K562 (cell line): ENCODE data around the gene UNC119. TPM values are rescaled to one million over a fixed set of nuclear protein-coding genes. Genes with fewer than 3 reads are reported as not detected.

Source experiments
- ATAC-seq: fragments of 200-7000 bp; cut with Tn5 transposase; 3 replicates; pipeline ENCODE4 v1.9.1; 2020; ENCODE audit warnings: moderate library complexity
- BruUV-seq: library from RNA; stranded (reverse); fragments of 400-500 nt; replicated peaks from 2 replicates; lab custom pipeline; 2021; lab: Mats Ljungman, UMichigan
- CTCF ChIA-PET: fragments of 300-600 bp; formaldehyde crosslinking; extraction: SDS; loops from one replicate; lab custom pipeline; 2021; ENCODE audit warnings: low intra/inter-chr PET ratio; lab: Yijun Ruan, JAX
- POLR2A ChIA-PET: fragments of 300-600, 350-650 bp; sonication (Branson Sonifier 250); formaldehyde crosslinking; extraction: SDS; loops from one replicate; lab custom pipeline; 2021; ENCODE audit warnings: antibody characterized with exemption, inconsistent platforms; lab: Yijun Ruan, JAX
- DNase-seq, 4 experiments: peaks; one replicate each; pipeline versions ENCODE4 v3.0.0 to v3.0.0-alpha.2; 2011 to 2018; ENCODE audit warnings: low spot score in 3 of 4, mixed read lengths in 3 of 4; ENCODE audit errors: extremely low read depth in 1 of 4
- FAIRE-seq: peaks from 2 replicates; lab custom pipeline; 2011; peaks lifted over from hg19 to GRCh38; lab: Jason Lieb, UNC
- H2AFZ ChIP-seq: 2 replicates; pipeline ENCODE4 v1.6.0; 2011; ENCODE audit warnings: low read depth, low read length, control low read depth, inconsistent platforms
- H3K27ac ChIP-seq: fragments of 200-600 bp; 3 replicates; pipeline ENCODE4 v1.8.0; 2011; ENCODE audit warnings: low read depth, mild to moderate bottlenecking, control low read depth, inconsistent platforms, low read length, moderate library complexity, mixed read lengths; ENCODE audit errors: extremely low read depth
- H3K27me3 ChIP-seq, 2 experiments: fragments of 300-600 bp in 1 of 2; 2 replicates in 1 of 2; 3 replicates in 1 of 2; pipeline versions ENCODE4 v1.6.0 to v1.8.0; 2011; ENCODE audit warnings: inconsistent platforms in 2 of 2, low read length in 2 of 2, mild to moderate bottlenecking in 1 of 2, mixed read lengths in 1 of 2, moderate library complexity in 1 of 2; ENCODE audit not compliant: control insufficient read depth in 2 of 2, insufficient read depth in 2 of 2
- H3K36me3 ChIP-seq: fragments of 300-600 bp; 3 replicates; pipeline ENCODE4 v1.8.0; 2011; ENCODE audit warnings: mild to moderate bottlenecking, low read length, inconsistent platforms; ENCODE audit not compliant: control insufficient read depth, insufficient read depth
- H3K4me1 ChIP-seq, 2 experiments: fragments of 200-600 bp in 1 of 2; replicated peaks in 1 of 2; 2 replicates in 1 of 2; 3 replicates in 1 of 2; pipeline versions ENCODE4 v1.5.1 to v1.8.0; 2011; ENCODE audit warnings: inconsistent platforms in 2 of 2, low read length in 2 of 2, mild to moderate bottlenecking in 1 of 2, mixed read lengths in 1 of 2, moderate library complexity in 1 of 2; ENCODE audit not compliant: control insufficient read depth in 2 of 2, insufficient read depth in 2 of 2
- H3K4me2 ChIP-seq: 2 replicates; pipeline ENCODE4 v1.6.1; 2011; ENCODE audit warnings: low read length, control low read depth, inconsistent platforms, mixed read lengths; ENCODE audit not compliant: insufficient read depth
- H3K4me3 ChIP-seq: fragments of 200-600 bp; sonication (generic), shearing (Covaris generic); 2 replicates; pipeline ENCODE4 v1.5.1; 2016; ENCODE audit warnings: control low read depth, inconsistent platforms
- H3K79me2 ChIP-seq: fragments of 200-600 bp; 3 replicates; pipeline ENCODE4 v1.8.0; 2011; ENCODE audit warnings: low read length, inconsistent platforms; ENCODE audit not compliant: control insufficient read depth, insufficient read depth
- H3K9ac ChIP-seq, 2 experiments: 2 replicates each; pipeline versions ENCODE4 v1.6.0 to v1.6.1; 2011; ENCODE audit warnings: low read depth in 2 of 2, low read length in 2 of 2, control low read depth in 1 of 2, inconsistent platforms in 1 of 2, mild to moderate bottlenecking in 1 of 2, mixed read lengths in 1 of 2; ENCODE audit not compliant: insufficient read depth in 1 of 2
- H3K9me1 ChIP-seq: one replicate; pipeline ENCODE4 v1.6.0; 2011; ENCODE audit warnings: inconsistent platforms, mild to moderate bottlenecking, low read length, moderate library complexity; ENCODE audit not compliant: control insufficient read depth, insufficient read depth
- H3K9me3 ChIP-seq: replicated peaks from 2 replicates; pipeline ENCODE4 v1.5.1; 2011; ENCODE audit warnings: low read depth, low read length, inconsistent platforms; ENCODE audit not compliant: control insufficient read depth, insufficient read depth
- H4K20me1 ChIP-seq: replicated peaks from 2 replicates; pipeline ENCODE4 v1.6.1; 2011; ENCODE audit warnings: low read length, inconsistent platforms, mixed read lengths; ENCODE audit not compliant: control insufficient read depth, insufficient read depth
- BACH1 ChIP-seq: fragments of 200-800 bp; sonication (Bioruptor generic); IDR thresholded peaks from 2 replicates; pipeline ENCODE4 v1.6.1; 2016; ENCODE audit warnings: missing genetic modification characterization, missing compliant biosample characterization
- HLTF ChIP-seq: fragments of 450-650 bp; IDR thresholded peaks from 2 replicates; pipeline ENCODE4 v1.6.1; 2016
- ILK ChIP-seq: fragments of 450-650 bp; IDR thresholded peaks from 2 replicates; pipeline ENCODE4 v1.6.1; 2016; ENCODE audit warnings: missing genetic modification characterization, low read depth, mild to moderate bottlenecking, missing compliant biosample characterization, moderate library complexity, borderline replicate concordance
- MCM3 ChIP-seq: fragments of 450-650 bp; IDR thresholded peaks from 2 replicates; pipeline ENCODE4 v1.6.1; 2016
- PREB ChIP-seq: sonication (generic); formaldehyde crosslinking; IDR thresholded peaks from 2 replicates; pipeline ENCODE4 v1.8.1; 2023; ENCODE audit warnings: mild to moderate bottlenecking, missing genetic modification reagents
- SIRT6 ChIP-seq: IDR thresholded peaks from one replicate; pipeline ENCODE4 v1.6.1; 2012; ENCODE audit warnings: low read depth, mild to moderate bottlenecking, control low read depth, inconsistent platforms, low read length, moderate library complexity
- ZNF232 ChIP-seq: sonication (generic); formaldehyde crosslinking; IDR thresholded peaks from 2 replicates; pipeline ENCODE4 v1.8.0; 2022; ENCODE audit warnings: mild to moderate bottlenecking, missing genetic modification reagents
- ZNF668 ChIP-seq: fragments of 250-450 bp; sonication (Bioruptor Pico); IDR thresholded peaks from 2 replicates; pipeline ENCODE4 v1.8.0; 2022; ENCODE audit warnings: mild to moderate bottlenecking, inconsistent platforms
- ZNF696 ChIP-seq: fragments of 250-450 bp; sonication (Bioruptor Pico); conservative IDR thresholded peaks from 2 replicates; pipeline ENCODE4 v1.4.0; 2020; ENCODE audit warnings: mild to moderate bottlenecking, moderate library complexity
- in situ Hi-C: fragments of 300-500 bp; cut with MboI; formaldehyde crosslinking; loops from 4 replicates; pipeline ENCODE4 v1.15.0; 2018; ENCODE audit warnings: inconsistent platforms, mixed read lengths
- intact Hi-C: fragments of 100-400 bp; cut with micrococcal nuclease; formaldehyde crosslinking; loops from 2 replicates; pipeline ENCODE4 v1.14.2; 2022
- polyA plus RNA-seq, 8 experiments: library from polyadenylated mRNA; depleted of rRNA in 4 of 8; stranded (reverse) in 5 of 8; unstranded in 3 of 8; fragments of >200 nt; fragmentation: Nextera tagmentation in 2 of 8; fragmentation: Illumina TruSeq in 1 of 8; extraction: Ambion mirVana in 2 of 8; extraction: Trizol in 1 of 8; gene quantifications; 2 replicates each; pipeline versions ENCODE4 v1.2.1 to v1.2.3, GENCODE V29; 2011 to 2014; ENCODE audit warnings: inconsistent platforms in 1 of 8, missing spikeins in 1 of 8
- total RNA-seq, 7 experiments: library from RNA; depleted of rRNA in 6 of 7; stranded (reverse); fragments of >200 nt in 6 of 7; fragmentation: Illumina TruSeq in 2 of 7; extraction: Trizol in 2 of 7; gene quantifications; 2 replicates each; pipeline versions ENCODE4 v1.2.1 to v1.2.3, GENCODE V29; 2011 to 2021; ENCODE audit warnings: low replicate concordance in 1 of 7
- TF ChIP-seq, protein P1 (sequence below), 2 experiments: IDR thresholded peaks; 2 replicates each; pipeline ENCODE4 v1.6.1; 2011; ENCODE audit warnings: borderline replicate concordance in 1 of 2, control low read depth in 1 of 2, low read depth in 1 of 2, low read length in 1 of 2, mild to moderate bottlenecking in 1 of 2, mixed read lengths in 1 of 2, moderate library complexity in 1 of 2; ENCODE audit not compliant: insufficient read depth in 1 of 2, insufficient read length in 1 of 2, poor library complexity in 1 of 2, severe bottlenecking in 1 of 2; ENCODE audit errors: extremely low read depth in 1 of 2
- TF ChIP-seq, protein P2 (sequence below), 3 experiments: fragments of 200-800 bp in 1 of 3; fragments of 250-450 bp in 1 of 3; fragments of 450-650 bp in 1 of 3; sonication (Bioruptor Pico) in 1 of 3; sonication (Bioruptor generic) in 1 of 3; formaldehyde crosslinking in 1 of 3; IDR thresholded peaks; 2 replicates each; pipeline versions ENCODE4 v1.6.1 to v1.8.0; 2016 to 2022; ENCODE audit warnings: mild to moderate bottlenecking in 2 of 3, missing genetic modification characterization in 2 of 3, missing compliant biosample characterization in 1 of 3, moderate library complexity in 1 of 3
- TF ChIP-seq, protein P3 (sequence below): sonication (generic); formaldehyde crosslinking; IDR thresholded peaks from 2 replicates; pipeline ENCODE4 v1.8.1; 2023; ENCODE audit warnings: mild to moderate bottlenecking, missing genetic modification reagents

UNC119 gene
- total and polyA plus RNA-seq, 9 of the 15 experiments (the other 6 are each of a cell fraction or from before 2014, with no cell fraction given) = 0.37 to 47.7 (median 16.3) TPM

GRCh38 chr17:28573040-28573380, 20.6 kb upstream of the UNC119 start:
- CTCF ChIA-PET = no interaction called here

More at GRCh38 chr17:28573040-28573380, 20.6 kb upstream of the UNC119 start:
- intact Hi-C loops = no loop called here
- Histone ChIP-seq H3K4me3 (no peak overlapping the region), H3K79me2 (peaks cover 60% of the 10 kb centered on the region), H3K9me1 (peaks cover 18% of the 10 kb centered on the region), H3K4me1 (peaks cover 35 to 40% of the 10 kb centered on the region in 2 experiments), H4K20me1 (0 out of 2 replicates have a peak, but pooled peaks cover 10% of the 10 kb centered on the region), H3K4me2 (no peak overlapping the region), H3K9ac (no peak overlapping the region; a peak in 1 of 4 replicates), H3K27me3 (no peaks in the 10 kb centered on the region), H2AFZ (no peak overlapping the region), H3K27ac (no peak overlapping the region; the same call in 2 of the 3 replicates), H3K9me3 (no peaks in the 10 kb centered on the region), H3K36me3 (peaks cover 52% of the 10 kb centered on the region)
- in situ Hi-C loops = no loop called here
- no peak for ATAC-seq
- no peak for TF ChIP-seq BACH1 (tag)
- TF ChIP-seq ILK (tag) = no peak
- TF ChIP-seq ZNF696 (CRISPR knock-in tag) = no peak
- no peak for TF ChIP-seq SIRT6
- TF ChIP-seq HLTF = no peak
- TF ChIP-seq, protein P1, sequence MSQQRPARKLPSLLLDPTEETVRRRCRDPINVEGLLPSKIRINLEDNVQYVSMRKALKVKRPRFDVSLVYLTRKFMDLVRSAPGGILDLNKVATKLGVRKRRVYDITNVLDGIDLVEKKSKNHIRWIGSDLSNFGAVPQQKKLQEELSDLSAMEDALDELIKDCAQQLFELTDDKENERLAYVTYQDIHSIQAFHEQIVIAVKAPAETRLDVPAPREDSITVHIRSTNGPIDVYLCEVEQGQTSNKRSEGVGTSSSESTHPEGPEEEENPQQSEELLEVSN (IDR thresholded peaks at IDR 0.05; ENCODE audit: borderline replicate concordance in 1 of 2, extremely low read depth in 1 of 2, insufficient read depth in 1 of 2, insufficient read length in 1 of 2, low read depth in 1 of 2, low read length in 1 of 2, poor library complexity in 1 of 2, severe bottlenecking in 1 of 2) = no peak
- TF ChIP-seq, protein P2, sequence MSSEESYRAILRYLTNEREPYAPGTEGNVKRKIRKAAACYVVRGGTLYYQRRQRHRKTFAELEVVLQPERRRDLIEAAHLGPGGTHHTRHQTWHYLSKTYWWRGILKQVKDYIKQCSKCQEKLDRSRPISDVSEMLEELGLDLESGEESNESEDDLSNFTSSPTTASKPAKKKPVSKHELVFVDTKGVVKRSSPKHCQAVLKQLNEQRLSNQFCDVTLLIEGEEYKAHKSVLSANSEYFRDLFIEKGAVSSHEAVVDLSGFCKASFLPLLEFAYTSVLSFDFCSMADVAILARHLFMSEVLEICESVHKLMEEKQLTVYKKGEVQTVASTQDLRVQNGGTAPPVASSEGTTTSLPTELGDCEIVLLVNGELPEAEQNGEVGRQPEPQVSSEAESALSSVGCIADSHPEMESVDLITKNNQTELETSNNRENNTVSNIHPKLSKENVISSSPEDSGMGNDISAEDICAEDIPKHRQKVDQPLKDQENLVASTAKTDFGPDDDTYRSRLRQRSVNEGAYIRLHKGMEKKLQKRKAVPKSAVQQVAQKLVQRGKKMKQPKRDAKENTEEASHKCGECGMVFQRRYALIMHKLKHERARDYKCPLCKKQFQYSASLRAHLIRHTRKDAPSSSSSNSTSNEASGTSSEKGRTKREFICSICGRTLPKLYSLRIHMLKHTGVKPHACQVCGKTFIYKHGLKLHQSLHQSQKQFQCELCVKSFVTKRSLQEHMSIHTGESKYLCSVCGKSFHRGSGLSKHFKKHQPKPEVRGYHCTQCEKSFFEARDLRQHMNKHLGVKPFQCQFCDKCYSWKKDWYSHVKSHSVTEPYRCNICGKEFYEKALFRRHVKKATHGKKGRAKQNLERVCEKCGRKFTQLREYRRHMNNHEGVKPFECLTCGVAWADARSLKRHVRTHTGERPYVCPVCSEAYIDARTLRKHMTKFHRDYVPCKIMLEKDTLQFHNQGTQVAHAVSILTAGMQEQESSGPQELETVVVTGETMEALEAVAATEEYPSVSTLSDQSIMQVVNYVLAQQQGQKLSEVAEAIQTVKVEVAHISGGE (CRISPR knock-in tag; IDR thresholded peaks at IDR 0.05) = no peak
- no peak for TF ChIP-seq MCM3
- TF ChIP-seq, protein P3, sequence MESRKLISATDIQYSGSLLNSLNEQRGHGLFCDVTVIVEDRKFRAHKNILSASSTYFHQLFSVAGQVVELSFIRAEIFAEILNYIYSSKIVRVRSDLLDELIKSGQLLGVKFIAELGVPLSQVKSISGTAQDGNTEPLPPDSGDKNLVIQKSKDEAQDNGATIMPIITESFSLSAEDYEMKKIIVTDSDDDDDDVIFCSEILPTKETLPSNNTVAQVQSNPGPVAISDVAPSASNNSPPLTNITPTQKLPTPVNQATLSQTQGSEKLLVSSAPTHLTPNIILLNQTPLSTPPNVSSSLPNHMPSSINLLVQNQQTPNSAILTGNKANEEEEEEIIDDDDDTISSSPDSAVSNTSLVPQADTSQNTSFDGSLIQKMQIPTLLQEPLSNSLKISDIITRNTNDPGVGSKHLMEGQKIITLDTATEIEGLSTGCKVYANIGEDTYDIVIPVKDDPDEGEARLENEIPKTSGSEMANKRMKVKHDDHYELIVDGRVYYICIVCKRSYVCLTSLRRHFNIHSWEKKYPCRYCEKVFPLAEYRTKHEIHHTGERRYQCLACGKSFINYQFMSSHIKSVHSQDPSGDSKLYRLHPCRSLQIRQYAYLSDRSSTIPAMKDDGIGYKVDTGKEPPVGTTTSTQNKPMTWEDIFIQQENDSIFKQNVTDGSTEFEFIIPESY (CRISPR knock-in tag) = no peak
- no peak for TF ChIP-seq ZNF232 (CRISPR knock-in tag)
- TF ChIP-seq ZNF668 (CRISPR knock-in tag) = no peak
- TF ChIP-seq PREB (CRISPR knock-in tag) = no peak
- BruUV-seq = no TSS peak
- no peak for FAIRE-seq
- no peak for DNase-seq
- POLR2A ChIA-PET = interaction anchor here (0.8 to 4.8 kb wide), 4 partner anchors 11 to 372 kb away, joined by 3 to 26 read pairs (median 4); no protein-coding TSS in a partner anchor
